ENCODE measurements around the gene PXN.

DNA sequence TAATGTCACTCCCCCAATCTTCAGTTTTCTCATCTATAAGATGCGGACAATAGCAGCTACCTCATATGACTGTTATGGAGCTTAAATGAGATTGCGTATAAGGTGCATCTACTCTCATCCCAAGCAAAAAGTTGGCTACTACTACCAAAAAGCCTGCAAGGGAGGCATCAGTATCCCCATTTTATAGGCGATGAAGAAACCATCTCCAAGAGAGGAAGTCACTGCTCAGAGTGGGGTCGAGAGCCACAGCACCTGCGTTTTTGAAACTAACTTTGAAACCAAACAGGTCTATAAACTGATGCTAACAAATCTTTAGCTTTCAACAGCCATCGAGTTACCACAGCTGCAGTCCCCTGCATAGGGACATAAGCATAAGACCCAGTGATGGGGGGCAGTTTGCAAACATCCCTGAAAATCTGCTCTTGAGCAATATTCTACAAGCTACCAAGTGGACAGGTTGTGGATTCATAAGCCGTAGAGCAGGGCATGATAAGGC, 74.5 kb downstream of the PXN start:
- TF ChIP-seq, protein P1, sequence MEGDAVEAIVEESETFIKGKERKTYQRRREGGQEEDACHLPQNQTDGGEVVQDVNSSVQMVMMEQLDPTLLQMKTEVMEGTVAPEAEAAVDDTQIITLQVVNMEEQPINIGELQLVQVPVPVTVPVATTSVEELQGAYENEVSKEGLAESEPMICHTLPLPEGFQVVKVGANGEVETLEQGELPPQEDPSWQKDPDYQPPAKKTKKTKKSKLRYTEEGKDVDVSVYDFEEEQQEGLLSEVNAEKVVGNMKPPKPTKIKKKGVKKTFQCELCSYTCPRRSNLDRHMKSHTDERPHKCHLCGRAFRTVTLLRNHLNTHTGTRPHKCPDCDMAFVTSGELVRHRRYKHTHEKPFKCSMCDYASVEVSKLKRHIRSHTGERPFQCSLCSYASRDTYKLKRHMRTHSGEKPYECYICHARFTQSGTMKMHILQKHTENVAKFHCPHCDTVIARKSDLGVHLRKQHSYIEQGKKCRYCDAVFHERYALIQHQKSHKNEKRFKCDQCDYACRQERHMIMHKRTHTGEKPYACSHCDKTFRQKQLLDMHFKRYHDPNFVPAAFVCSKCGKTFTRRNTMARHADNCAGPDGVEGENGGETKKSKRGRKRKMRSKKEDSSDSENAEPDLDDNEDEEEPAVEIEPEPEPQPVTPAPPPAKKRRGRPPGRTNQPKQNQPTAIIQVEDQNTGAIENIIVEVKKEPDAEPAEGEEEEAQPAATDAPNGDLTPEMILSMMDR (IDR thresholded peaks at IDR 0.05; ENCODE audit: insufficient read depth, low read length) = no peak
- TF ChIP-seq POLR2AphosphoS5 (IDR thresholded peaks at IDR 0.05; ENCODE audit: low read depth) (no peak), GABPA (IDR thresholded peaks at IDR 0.05; ENCODE audit: low read depth) (no peak)
